Activated naive CD4-positive, alpha-beta T cell treated with anti-CD3 and anti-CD28 coated beads, Interleukin-2, amount 50 U/mL, for 16 hours (primary cell): ENCODE measurements around the gene KIAA1549.
A peak's percentile ranks its signal among the peaks of the same experiment; 100 is the strongest.

Source experiments
- DNase-seq: peaks from one replicate; pipeline ENCODE4 v3.0.0-alpha.2; 2020

KIAA1549 gene

GRCh38 chr7:138903186-138903820, 77.9 kb downstream of the KIAA1549 start:
- DNase-seq = peak; percentile 59

- DNase-seq = no peak
These were observed 79.0 kb downstream of the KIAA1549 start for GRCh38 chr7:138902161-138902560.

DNA sequence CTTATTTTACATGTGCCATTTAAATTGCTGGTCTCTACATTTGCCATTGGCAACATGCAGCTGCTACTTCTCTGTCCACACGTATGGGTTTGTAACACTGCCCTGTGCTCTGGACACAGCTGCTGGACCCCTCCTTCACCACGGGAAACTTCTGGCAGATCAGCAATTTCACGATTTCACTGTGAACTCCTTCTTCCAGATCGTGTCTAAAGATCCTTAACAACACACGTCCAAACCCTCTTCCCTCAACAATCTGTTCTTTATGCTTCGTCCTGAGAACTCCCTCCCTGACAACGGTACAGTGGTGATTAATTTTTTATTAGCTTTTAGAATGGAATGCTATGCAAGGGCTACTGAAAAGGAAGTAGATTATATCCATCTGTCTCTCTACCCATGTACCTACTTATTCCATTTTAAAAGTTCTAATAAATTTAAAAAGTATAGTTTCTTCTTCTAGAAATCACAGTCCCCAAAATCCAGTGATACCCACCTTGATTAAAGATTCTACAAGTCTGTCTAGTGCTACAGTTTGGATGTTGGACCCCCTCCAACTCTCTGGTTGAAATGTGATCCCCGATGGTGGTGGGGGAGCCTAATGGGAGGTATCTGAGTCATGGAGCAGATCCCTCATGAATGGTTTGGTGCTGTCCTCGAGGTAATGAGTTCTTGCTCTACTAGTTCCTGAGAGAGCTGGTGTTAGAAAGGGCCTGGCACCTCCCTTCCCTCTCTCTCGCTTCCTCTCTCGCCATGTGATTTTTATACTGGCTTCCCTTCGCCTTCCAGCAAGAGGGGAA, 81.0 kb downstream of the KIAA1549 start:
- no peak for DNase-seq

DNA sequence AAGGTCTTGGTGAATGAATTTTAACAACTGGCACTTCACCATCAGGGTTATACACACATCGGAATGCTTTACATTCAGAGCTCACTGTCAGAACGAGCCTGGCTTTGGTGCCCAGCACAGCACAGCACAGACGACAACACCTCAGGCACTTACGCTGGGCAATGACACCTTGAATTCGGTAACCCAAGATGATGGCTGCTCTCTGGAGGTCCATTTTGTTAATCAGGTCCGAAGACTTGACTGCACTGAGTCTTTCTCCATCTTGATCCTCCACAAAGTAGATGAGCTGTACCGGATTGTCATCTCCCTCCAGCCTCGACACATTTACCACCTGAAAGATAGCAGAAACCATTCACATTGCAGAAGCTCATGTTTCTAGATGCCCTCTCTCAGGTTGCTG, 82.4 kb downstream of the KIAA1549 start:
- no peak for DNase-seq

GRCh38 chr7:138898255-138898654, 82.9 kb downstream of the KIAA1549 start:
- DNase-seq = no peak

DNA sequence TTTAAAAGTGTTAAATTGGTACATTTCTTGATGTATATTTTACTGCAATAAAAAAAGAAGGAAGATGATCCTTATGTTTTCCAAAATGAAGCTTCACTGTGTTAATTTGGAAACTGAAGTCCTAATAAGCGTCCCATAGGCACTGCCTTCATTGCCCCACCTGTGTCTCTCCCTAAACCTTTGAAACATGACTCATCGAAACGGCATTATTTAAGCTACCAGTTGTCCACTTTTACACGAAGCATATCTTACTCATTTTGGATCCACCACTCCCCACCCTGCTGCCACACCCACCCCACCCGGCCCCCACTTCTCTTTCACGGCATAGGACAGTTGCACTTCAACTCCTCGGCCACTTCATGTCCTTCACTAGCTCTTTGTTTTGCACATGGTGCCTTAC, 85.5 kb downstream of the KIAA1549 start:
- no peak for DNase-seq

DNA sequence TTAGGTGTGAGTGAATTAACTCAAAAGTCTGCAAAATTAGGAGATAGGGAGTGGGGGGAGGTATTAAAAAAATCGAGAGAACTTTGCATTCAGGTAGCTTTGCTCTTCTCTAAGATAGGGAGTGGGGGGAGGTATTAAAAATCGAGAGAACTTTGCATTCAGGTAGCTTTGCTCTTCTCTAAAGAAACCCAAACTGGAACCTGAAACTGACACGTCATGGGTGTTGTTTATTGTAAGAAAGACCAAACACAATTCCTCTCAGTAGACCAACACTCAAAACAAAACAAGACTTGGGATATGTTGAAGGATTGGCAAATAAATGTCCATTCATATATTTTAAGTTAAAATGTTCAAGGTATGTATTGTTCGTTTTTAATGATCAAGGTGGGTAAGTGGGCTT, 87.9 kb downstream of the KIAA1549 start:
- no peak for DNase-seq

DNA sequence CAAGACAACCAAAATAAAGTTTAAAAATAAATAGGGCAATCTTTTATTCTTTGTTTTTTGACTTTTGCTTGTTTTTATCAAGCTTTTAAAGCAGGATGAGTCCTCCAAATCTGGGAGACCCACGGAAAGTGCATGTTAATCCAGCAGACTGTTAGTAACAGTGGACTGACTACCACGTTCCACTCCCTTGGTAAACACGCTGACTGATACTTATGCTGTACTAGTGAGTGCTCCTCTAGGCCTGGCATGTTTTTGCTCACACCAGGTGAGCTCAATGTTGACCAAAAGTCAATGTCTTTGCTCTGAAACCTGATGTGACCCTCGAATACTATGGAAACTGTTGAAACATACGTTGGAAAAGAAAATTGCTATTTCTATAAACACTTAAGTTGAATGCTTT, 88.4 kb downstream of the KIAA1549 start:
- DNase-seq = no peak

DNA sequence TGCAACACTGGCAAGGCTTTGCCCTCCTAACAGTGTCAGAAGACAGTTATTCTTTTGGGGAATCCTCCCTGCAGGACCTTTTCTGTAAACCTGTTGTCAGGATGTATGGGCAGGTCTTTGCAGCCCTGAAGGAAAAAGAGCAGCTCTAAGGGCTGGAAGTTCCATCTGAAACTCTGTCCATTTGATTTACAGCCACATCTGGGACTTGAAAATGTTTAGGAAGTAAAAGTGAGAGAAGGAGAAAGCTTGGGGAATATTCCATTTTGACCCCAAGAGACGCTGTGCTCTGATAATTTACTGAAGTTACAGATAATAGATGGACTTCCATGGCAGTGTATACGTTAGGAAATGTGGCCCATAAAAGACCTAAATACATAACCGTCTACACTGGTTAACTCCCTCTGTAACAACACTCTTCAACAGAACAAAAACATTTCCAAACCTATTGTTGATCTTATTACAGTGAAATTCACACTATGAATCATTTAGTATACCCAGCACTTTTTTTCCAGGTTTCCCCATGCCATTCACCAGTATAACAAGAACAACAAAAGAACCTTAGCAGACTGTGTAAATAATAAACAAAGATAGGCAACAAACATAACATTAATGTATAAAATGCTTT, 89.1 kb downstream of the KIAA1549 start:
- DNase-seq = no peak

DNA sequence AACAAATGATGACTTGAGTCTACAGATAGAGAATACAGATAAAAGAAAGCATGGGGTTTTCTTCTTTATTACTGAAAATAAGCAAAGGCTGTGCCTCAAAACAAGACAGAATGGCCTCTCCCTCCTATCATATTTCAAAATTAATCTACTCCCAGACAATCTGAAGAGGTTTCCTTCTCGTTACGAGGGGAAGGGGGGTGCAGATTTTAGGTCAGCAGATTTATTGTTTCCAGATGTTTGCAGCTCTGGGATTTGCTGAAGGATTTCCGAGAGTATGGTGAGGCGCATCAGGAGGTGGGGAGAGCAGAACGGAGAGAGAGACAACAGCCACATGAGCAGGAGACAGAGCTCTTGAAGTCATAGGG, 89.8 kb downstream of the KIAA1549 start:
- DNase-seq = no peak

DNA sequence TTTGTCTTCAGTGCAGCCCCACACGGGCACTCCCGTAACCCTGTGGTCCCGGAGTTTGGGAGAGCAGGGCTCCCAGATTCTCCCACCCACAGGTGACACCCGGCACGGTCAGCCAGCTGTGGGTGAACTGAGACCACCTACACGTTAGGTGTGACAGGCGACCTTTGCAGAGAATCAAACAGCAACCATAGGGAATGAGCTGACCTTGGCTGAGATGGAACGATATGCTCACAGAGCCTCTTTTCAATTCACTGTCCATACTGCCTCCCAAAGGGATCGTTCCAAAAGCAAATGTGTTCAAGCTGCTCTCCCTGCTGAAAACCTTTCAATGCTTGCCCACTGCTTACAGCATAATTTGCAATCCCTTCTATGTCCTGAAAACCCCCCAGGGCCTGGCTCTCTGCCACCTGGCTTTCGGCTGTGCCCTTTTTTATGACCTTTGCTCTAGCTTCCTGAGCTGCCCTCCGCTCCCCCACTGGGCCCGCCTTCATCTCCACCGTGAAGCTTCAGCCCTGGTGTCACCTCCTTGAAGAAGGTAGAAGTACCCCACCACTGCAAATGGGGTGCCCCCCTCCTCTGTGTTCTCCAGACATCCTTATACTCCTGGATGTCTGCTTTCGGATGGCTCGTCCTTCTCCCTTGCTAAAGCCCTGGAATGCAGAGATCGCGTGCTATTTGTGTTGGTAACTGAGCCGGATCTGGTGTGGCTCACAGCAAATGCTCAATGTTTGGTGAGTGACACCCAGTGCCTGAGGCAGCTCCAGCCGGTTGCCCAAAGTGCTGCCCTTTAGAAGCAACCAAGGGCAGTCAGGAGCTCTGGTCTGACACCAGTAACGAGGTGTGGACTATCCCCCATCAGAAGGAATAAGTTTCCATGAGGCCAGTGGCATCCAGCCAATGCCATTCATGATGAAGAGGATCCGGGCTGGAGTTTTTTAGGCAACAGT, 90.4 kb downstream of the KIAA1549 start:
- DNase-seq = no peak

- DNase-seq = no peak
These were observed 91.3 kb downstream of the KIAA1549 start for GRCh38 chr7:138889582-138890498.

- DNase-seq = no peak
These were observed 93.1 kb downstream of the KIAA1549 start for GRCh38 chr7:138887872-138888656.

GRCh38 chr7:138887085-138887710, 94.0 kb downstream of the KIAA1549 start:
- no peak for DNase-seq

GRCh38 chr7:138886501-138886917, 94.7 kb downstream of the KIAA1549 start:
- no peak for DNase-seq

- no peak for DNase-seq
These were observed 95.6 kb downstream of the KIAA1549 start for GRCh38 chr7:138885383-138886147.

GRCh38 chr7:138882249-138882648, 98.9 kb downstream of the KIAA1549 start:
- no peak for DNase-seq

DNA sequence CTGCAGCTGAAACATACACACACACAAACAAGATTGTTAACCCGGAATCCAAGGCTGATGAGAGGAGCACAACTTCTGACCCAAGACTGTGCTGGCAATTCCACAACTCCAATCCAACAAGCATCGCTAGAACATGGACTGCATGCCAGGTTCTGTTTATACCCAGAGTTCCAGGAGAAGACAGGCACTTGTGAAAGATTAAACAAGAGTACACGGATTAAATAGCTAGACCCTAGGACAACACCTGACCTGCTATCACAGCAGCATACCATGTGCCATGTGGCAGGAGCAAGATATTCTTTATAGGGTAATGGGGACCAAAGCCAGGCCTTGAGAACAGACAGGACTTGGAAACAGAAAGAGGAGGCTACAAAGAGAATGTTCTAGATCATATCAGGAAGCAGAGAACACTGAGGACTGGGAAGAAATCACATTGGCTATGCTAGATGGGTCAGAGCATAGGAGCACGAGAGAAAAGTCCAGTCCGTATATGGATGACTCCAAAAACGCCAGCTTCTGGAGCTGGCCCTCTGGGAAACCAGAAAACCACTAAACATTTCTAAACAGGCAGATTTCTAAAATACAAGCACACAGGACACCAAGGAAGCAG, 99.5 kb downstream of the KIAA1549 start:
- no peak for DNase-seq

- no peak for DNase-seq
These were observed 100.2 kb downstream of the KIAA1549 start for GRCh38 chr7:138880881-138881578.
